PC-3 (cell line): Measurements from ENCODE around the gene STK32C. TPM values are rescaled to one million over a fixed set of nuclear protein-coding genes. Genes with fewer than 3 reads are reported as not detected.

Source experiments
- ATAC-seq: fragments of 200-7000 bp; cut with Tn5 transposase; 2 replicates; pipeline ENCODE4 v1.9.1; 2020; ENCODE audit warnings: mild to moderate bottlenecking, moderate library complexity
- BruUV-seq: library from RNA; stranded (reverse); fragments of 400-500 nt; replicated peaks from 2 replicates; lab custom pipeline; 2021; lab: Mats Ljungman, UMichigan
- CTCF ChIA-PET: fragments of 300-600 bp; sonication (Branson Sonifier 250); formaldehyde crosslinking; loops from one replicate; lab custom pipeline; 2022; ENCODE audit warnings: antibody characterized with exemption; lab: Charles Lee
- POLR2A ChIA-PET: fragments of 300-600 bp; sonication (Branson Sonifier 250); formaldehyde crosslinking; loops from one replicate; lab custom pipeline; 2022; ENCODE audit warnings: antibody characterized with exemption; ENCODE audit not compliant: unreplicated experiment; lab: Charles Lee
- DNase-seq: peaks from one replicate; pipeline ENCODE4 v3.0.0-alpha.2; 2015
- H2AFZ ChIP-seq: fragments of 300-600 bp; sonication (generic); 2 replicates; pipeline ENCODE4 v1.6.0; 2016; ENCODE audit warnings: antibody characterized with exemption, low read length
- H3F3A ChIP-seq: fragments of 300-600 bp; sonication (generic); one replicate; pipeline ENCODE4 v1.6.0; 2017; ENCODE audit warnings: antibody characterized with exemption, low read length, control low read depth, mild to moderate bottlenecking; ENCODE audit not compliant: unreplicated experiment
- H3K27ac ChIP-seq: fragments of 300-600 bp; sonication (generic); 2 replicates; pipeline ENCODE4 v1.5.1; 2016; ENCODE audit warnings: mild to moderate bottlenecking, low read length
- H3K27me3 ChIP-seq: fragments of 300-600 bp; sonication (generic); 2 replicates; pipeline ENCODE4 v1.6.1; 2016; ENCODE audit warnings: low read length, mixed read lengths
- H3K36me3 ChIP-seq: fragments of 300-600 bp; sonication (generic); 2 replicates; pipeline ENCODE4 v1.6.1; 2016; ENCODE audit warnings: low read depth, mixed run types, low read length, mixed read lengths
- H3K4me1 ChIP-seq: fragments of 300-600 bp; sonication (generic); 2 replicates; pipeline ENCODE4 v1.5.1; 2016; ENCODE audit warnings: low read length; ENCODE audit not compliant: insufficient read depth
- H3K4me2 ChIP-seq: fragments of 300-600 bp; sonication (generic); 2 replicates; pipeline ENCODE4 v1.6.0; 2016; ENCODE audit warnings: low read length
- H3K4me3 ChIP-seq: fragments of 300-600 bp; sonication (generic); 2 replicates; pipeline ENCODE4 v1.5.1; 2016; ENCODE audit warnings: mild to moderate bottlenecking, low read length, mixed read lengths
- H3K79me2 ChIP-seq: fragments of 300-600 bp; sonication (generic); 2 replicates; pipeline ENCODE4 v1.6.1; 2017; ENCODE audit warnings: low read length, mixed read lengths
- H3K9ac ChIP-seq: fragments of 300-600 bp; sonication (generic); 2 replicates; pipeline ENCODE4 v1.6.0; 2016; ENCODE audit warnings: mild to moderate bottlenecking, low read length
- H3K9me2 ChIP-seq: fragments of 300-600 bp; sonication (generic); replicated peaks from 2 replicates; pipeline ENCODE4 v1.6.1; 2016; ENCODE audit warnings: mixed run types, low read length, mixed read lengths
- H3K9me3 ChIP-seq: fragments of 300-600 bp; sonication (generic); 2 replicates; pipeline ENCODE4 v1.6.1; 2016; ENCODE audit warnings: low read length, mixed read lengths
- H4K20me1 ChIP-seq: fragments of 300-600 bp; sonication (generic); 2 replicates; pipeline ENCODE4 v1.6.1; 2016; ENCODE audit warnings: low read length, mixed read lengths
- EZH2 ChIP-seq: fragments of 300-600 bp; sonication (generic); IDR thresholded peaks from one replicate; pipeline ENCODE4 v1.6.1; 2017; ENCODE audit warnings: antibody characterized with exemption, mild to moderate bottlenecking, low read length; ENCODE audit not compliant: unreplicated experiment
- EZH2phosphoT487 ChIP-seq: fragments of 300-600 bp; sonication (generic); IDR thresholded peaks from 2 replicates; pipeline ENCODE4 v1.6.1; 2018; ENCODE audit warnings: mild to moderate bottlenecking, antibody characterized with exemption, low read length, borderline replicate concordance
- intact Hi-C: fragments of 100-400 bp; cut with micrococcal nuclease; formaldehyde crosslinking; loops from 2 replicates; pipeline ENCODE4 v1.9.0; 2023
- total RNA-seq: library from RNA; depleted of rRNA; stranded (reverse); fragments of >200 nt; gene quantifications from 2 replicates; pipeline ENCODE4 v1.2.3, GENCODE V29; 2014
- TF ChIP-seq, protein P1 (sequence below): fragments of 300-600 bp; sonication (generic); conservative IDR thresholded peaks from 2 replicates; pipeline ENCODE4 v1.5.1; 2017; ENCODE audit warnings: antibody characterized with exemption, low read depth, mild to moderate bottlenecking, low read length

STK32C gene
- total RNA-seq, 1 experiment from 2014 or later: 28.3 TPM

GRCh38 chr10:132336919-132337407 lies 29.2 kb upstream of the STK32C start:
- ChIA-PET CTCF (no interaction called here), POLR2A (no interaction called here)
- Histone ChIP-seq H3K79me2 (no peaks in the 10 kb centered on the region), H3K4me2 (no peak overlapping the region), H3K27me3 (no peaks in the 10 kb centered on the region), H3K9me2 (no peaks in the 10 kb centered on the region), H4K20me1 (no peaks in the 10 kb centered on the region), H3K4me1 (peaks cover 8% of the 10 kb centered on the region), H3K9ac (no peak overlapping the region), H2AFZ (no peak overlapping the region), H3K27ac (no peak overlapping the region), H3K36me3 (no peaks in the 10 kb centered on the region), H3F3A (no peaks in the 10 kb centered on the region), H3K9me3 (no peaks in the 10 kb centered on the region), H3K4me3 (no peak overlapping the region)
- ATAC-seq (no peak), DNase-seq (no peak)
- intact Hi-C loops: no loop called here
- no TSS peak for BruUV-seq
- no peak for TF ChIP-seq EZH2phosphoT487

- Histone ChIP-seq H3K79me2 (peaks cover 4% of the 10 kb centered on the region), H2AFZ (no peak overlapping the region), H3K9me3 (no peaks in the 10 kb centered on the region), H3K36me3 (no peaks in the 10 kb centered on the region), H3K9me2 (no peaks in the 10 kb centered on the region), H4K20me1 (no peaks in the 10 kb centered on the region), H3K27me3 (no peaks in the 10 kb centered on the region), H3K4me3 (no peak overlapping the region), H3K9ac (no peak overlapping the region), H3F3A (no peaks in the 10 kb centered on the region), H3K27ac (no peak overlapping the region), H3K4me2 (no peak overlapping the region), H3K4me1 (peaks cover 8% of the 10 kb centered on the region)
- CTCF ChIA-PET: no interaction called here
- DNase-seq: no peak
- no peak for ATAC-seq
- TF ChIP-seq, protein P1, sequence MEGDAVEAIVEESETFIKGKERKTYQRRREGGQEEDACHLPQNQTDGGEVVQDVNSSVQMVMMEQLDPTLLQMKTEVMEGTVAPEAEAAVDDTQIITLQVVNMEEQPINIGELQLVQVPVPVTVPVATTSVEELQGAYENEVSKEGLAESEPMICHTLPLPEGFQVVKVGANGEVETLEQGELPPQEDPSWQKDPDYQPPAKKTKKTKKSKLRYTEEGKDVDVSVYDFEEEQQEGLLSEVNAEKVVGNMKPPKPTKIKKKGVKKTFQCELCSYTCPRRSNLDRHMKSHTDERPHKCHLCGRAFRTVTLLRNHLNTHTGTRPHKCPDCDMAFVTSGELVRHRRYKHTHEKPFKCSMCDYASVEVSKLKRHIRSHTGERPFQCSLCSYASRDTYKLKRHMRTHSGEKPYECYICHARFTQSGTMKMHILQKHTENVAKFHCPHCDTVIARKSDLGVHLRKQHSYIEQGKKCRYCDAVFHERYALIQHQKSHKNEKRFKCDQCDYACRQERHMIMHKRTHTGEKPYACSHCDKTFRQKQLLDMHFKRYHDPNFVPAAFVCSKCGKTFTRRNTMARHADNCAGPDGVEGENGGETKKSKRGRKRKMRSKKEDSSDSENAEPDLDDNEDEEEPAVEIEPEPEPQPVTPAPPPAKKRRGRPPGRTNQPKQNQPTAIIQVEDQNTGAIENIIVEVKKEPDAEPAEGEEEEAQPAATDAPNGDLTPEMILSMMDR: no peak
- no peak for TF ChIP-seq EZH2
- no peak for TF ChIP-seq EZH2phosphoT487
- intact Hi-C loops: no loop called here
- BruUV-seq: no TSS peak
- POLR2A ChIA-PET: no interaction called here
Observed at GRCh38 chr10:132336064-132336746, 28.5 kb upstream of the STK32C start.

GRCh38 chr10:132335189-132336063 lies 27.7 kb upstream of the STK32C start:
- CTCF ChIA-PET: no interaction called here
- H2AFZ ChIP-seq: no peak overlapping the region
- no TSS peak for BruUV-seq
- H3K36me3 ChIP-seq: no peaks in the 10 kb centered on the region
- TF ChIP-seq EZH2phosphoT487: no peak
- TF ChIP-seq, protein P1: no peak
- no peak for TF ChIP-seq EZH2
- intact Hi-C loops: no loop called here
- peaks cover 12% of the 10 kb centered on the region for H3K79me2 ChIP-seq
- no peak overlapping the region for H3K4me2 ChIP-seq
- H4K20me1 ChIP-seq: no peaks in the 10 kb centered on the region
- no peak for DNase-seq
- no peaks in the 10 kb centered on the region for H3K27me3 ChIP-seq
- H3K9ac ChIP-seq: no peak overlapping the region
- no peak overlapping the region for H3K27ac ChIP-seq
- H3F3A ChIP-seq: no peaks in the 10 kb centered on the region
- no peak for ATAC-seq
- POLR2A ChIA-PET: no interaction called here
- H3K4me3 ChIP-seq: no peak overlapping the region
- peaks cover 8% of the 10 kb centered on the region for H3K4me1 ChIP-seq
- no peaks in the 10 kb centered on the region for H3K9me3 ChIP-seq
- H3K9me2 ChIP-seq: no peaks in the 10 kb centered on the region
